Mucosa of gallbladder (tissue), 1 donor: ENCODE data around the gene CDO1. TPM values are rescaled to one million over a fixed set of nuclear protein-coding genes. Genes with fewer than 3 reads are reported as not detected.
"Not testable (repeated sequence)": the region's sequence is repeated elsewhere in the genome, so short reads cannot be mapped to it uniquely, and the experiment has no call there.

Experiments
- DNase-seq: peaks from one replicate; pipeline ENCODE4 v3.0.0-alpha.2; 2020; ENCODE audit warnings: low spot score
- total RNA-seq: library from RNA; stranded (reverse); gene quantifications from one replicate; pipeline ENCODE4 v1.2.1, GENCODE V29; 2021
- donor health status: DM: no; HTN: no; CAD: no.

The CDO1 gene
- total RNA-seq, 1 donor from 2014 or later: 10.8 TPM

DNA sequence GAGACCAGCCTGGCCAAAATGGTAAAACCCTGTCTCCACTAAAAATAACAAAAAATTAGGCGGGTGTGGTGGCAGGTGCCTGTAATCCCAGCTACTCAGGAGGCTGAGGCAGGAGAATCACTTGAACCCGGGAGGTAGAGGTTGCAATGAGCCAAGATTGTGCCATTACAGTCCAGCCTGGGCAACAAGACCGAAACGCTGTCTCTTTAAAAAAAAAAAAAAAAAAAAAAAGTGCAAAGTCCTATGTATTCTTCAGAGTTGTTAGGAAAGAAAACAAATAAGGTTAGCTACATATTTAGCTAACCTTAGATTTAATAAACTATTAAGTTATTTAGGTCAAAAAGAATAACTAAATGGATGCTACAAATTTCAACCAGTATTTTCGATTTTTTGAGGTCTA, 13.5 kb upstream of the CDO1 start:
- no peak for DNase-seq

DNA sequence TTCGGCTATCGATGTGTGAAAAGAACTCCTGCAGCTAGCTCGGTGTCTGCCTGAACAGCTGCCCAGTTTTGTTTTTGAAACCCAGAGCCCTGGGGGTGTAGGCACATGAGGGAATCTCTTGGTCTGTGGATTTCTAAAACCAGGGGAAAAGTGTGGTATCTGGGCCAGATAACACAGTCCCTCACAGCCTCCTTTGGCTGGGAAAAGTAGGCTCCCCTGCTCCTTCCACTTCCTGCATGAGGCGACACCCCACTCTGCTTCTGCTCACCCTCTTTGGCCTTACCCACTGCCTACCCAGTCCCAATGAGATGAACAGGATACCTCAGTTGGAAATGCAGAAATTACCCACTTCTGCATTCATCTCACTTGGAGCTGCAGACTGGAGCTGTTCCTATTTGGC, 9.5 kb upstream of the CDO1 start:
- no peak for DNase-seq

DNA sequence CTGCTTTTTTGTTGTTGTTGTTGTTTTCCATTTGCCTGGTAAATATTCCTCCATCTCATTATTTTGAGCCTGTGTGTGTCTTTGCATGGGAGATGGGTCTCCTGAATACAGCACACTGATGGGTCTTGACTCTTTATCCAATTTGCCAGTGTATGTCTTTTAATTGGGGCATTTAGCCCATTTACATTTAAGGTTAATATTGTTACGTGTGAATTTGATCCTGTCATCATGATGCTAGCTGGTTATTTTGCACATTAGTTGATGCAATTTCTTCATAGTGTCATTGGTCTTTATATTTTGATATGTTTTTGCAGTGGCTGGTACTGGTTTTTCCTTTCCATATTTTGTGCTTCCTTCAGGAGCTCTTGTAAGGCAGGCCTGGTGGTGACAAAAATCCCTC, 8.5 kb upstream of the CDO1 start:
- DNase-seq: not testable (repeated sequence)

DNA sequence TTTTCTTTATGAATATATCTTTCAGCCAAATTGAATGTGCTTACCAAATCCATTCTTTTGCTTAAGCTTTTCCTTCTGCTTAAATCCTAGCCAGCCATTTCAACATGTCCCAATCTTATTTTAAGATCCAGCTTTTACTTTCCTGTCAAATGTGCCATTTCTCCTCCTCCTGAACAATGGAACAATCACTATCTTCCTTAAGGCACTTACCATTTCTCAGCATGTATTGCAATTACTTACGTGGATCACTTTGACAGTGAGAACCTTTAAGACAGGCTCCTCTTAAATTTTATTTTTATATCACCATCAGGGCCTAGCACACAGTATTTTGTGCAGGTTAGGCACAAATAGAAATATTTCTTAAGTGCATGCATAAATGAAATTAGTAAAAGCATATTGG, 4.4 kb upstream of the CDO1 start:
- DNase-seq: no peak

DNA sequence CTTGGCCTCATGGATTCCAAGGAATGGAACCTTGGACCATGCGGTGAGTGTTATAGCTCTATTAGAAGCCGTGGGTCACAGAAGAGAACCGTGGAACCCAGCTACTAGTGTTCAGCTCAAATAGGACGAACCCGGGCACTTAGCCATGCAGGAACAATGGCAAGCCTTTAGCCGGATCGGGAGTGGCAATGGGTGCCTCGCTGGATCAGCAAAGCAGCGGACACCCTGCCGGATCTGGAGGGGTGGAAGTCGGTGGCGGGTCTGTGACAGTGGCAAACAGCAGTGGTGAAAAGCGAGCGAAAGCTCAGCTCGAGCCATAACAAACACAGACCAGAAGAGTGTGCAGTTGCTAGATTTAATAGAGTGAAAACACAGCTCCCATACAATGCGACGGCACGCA, 2.4 kb upstream of the CDO1 start:
- DNase-seq: no peak

DNA sequence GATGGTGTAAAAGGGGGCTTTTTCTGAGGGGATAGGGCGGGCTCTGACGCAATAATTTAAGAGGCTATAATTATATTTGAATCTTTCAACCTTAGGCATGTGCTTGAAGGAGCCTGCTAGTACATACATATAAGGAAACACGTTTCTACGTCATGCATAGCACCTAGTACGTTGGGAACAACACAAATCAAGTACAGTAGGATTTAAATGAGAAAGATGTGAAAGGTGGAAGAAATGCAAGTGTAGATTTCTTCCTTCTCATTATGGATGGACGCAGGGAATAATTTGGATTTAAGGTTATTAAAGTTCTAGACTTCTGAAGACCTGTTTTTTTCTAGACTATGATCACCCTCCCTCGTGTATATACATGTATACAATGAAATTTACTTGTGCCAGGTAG, 927 bp upstream of the CDO1 start:
- no peak for DNase-seq

DNA sequence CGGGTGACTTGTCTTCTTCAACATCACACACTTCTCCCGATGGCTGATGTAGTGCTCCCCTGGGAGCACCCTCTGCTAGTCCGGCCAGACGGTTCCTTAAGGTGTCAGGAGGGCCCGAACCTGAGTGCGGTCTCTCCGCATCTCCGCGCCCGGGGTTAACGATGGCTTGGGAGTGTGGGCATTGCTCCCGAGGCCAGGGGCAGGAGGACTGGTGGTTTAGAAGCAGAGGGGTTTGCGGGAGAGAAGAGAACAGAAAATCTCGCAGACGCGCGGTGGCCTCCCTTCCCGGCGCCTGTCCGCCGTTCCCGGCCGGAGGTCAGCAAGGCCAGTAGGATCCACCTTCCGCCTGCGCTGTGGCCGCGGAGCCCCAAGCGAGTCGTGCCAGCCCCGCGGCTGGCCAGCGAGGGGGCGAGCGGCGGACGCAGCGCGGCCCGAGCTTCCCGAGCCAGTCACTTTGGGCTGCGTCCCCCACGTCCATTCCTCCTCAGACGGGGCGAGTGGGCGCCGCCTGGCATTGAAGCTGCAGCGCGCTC, 700 bp downstream of the CDO1 start:
- no peak for DNase-seq

DNA sequence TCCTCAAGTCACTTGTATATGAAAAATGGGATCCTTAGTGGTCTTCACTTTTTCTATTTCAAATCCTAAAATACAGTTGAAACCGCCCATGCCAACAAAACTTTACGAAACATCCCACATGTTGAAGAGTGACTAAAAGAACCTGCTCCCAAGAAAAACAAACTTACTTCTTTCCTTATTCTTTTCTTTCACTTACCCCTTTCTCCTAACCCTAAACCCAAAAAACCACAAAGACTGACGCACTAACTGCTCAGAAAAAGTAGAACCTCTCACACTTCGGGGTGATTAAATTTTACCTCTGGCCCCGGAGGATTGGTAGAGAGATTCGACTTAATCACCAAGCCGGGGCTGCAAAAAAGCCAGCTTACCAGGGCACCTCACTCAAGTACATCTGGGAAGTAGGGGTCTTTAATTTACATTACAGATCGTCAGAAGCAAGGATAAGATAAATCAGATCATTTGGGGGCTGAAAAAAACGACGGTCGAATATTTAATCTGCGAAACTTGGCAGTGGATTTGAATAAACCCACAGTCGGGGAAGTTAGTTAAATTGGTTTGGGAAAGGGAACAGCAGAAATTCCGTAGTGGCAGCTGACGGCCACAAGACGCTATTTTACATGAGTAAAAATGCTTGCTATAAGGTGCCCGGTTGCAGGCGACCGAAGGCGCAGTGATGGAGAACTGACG, 1.3 kb downstream of the CDO1 start:
- DNase-seq: no peak

DNA sequence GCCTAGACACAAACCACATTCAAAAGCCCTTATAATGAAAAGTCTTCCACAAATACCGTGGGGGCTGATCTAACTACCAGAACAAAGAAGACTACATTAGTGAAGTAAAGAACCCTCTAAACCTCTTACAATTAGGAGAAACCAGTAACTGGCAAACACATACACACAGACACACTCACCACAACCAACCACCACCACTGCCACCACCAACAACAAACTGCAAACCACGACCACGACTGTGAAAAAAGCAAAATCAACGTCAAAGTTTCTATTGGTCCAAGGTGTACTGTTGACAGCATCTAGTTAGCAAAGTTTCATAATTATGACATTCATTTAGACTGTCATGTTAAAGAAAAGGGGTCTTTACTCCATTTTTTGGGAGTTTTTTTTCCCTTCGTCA, 2.7 kb downstream of the CDO1 start:
- no peak for DNase-seq

DNA sequence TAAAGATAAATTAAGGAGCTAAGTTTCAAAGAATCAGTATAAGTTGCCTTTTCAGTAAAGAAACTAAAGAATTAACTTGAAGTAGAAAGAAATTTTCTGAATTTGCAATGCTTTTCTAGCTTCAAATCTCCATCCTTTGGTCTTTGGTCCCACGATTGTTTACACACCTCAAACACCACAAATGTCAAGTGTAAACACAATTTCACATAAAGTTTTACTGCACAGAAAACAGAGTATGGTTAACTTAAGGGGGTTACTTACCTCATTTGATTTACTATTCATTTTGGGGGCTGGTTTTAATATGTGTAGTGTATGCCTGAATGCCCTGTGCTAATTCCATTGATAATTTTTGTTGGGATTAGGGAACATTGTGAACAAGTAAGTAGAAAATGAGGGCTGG, 4.1 kb downstream of the CDO1 start:
- DNase-seq: no peak

DNA sequence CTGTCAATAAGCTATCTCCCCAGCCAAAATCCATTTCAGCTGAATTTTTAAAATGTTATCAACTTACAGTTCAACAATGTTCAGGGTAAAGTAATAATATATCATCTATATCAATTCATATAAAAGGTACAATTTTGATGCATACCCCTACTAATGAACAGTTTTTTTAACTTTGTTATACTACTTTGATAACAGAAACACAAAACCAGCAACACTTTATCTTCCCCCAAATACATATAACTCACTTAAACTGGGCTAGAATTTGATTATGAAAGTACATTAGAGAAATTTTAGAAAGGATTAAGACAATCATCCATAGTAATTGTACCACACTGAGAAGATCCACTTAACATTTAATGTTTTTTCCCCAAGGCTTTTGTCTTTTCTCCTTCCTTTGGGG, 5.1 kb downstream of the CDO1 start:
- DNase-seq: no peak

DNA sequence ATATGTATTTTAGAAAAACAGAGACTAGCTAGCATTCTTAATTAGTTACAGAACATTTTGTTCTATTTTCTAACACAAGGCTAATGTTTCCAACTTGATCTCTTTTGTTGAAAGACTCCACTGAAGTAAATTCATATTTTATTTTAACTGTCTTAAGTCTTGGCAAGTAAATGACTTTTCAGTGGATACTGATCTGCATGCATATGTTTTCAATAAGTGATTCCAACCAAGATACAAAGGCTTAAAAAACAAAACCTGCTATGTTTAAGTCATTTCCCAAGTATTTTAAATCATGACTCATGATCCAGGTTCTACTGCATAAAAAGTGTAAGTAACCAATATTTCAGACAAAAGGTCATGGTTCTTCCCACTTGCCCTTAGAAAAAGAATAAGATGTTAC, 5.7 kb downstream of the CDO1 start:
- no peak for DNase-seq

DNA sequence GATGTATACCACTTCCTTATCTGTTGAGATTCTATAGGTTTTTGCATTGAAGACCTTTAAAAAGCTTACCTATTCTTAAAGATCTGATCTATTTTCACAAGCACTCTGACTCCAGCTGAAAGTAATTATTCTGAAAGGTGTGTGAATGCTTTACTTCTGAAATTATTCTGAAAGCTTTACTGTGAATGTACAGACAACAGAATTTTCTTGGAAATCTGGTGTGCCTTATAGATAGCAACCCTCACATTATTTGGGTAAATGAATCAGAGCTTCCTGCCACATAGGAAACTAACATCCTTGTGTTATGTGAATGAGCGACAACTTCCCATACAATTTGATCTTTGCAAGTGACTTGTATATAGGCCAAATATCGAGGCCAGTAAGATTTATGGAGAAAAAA, 6.5 kb downstream of the CDO1 start:
- no peak for DNase-seq

DNA sequence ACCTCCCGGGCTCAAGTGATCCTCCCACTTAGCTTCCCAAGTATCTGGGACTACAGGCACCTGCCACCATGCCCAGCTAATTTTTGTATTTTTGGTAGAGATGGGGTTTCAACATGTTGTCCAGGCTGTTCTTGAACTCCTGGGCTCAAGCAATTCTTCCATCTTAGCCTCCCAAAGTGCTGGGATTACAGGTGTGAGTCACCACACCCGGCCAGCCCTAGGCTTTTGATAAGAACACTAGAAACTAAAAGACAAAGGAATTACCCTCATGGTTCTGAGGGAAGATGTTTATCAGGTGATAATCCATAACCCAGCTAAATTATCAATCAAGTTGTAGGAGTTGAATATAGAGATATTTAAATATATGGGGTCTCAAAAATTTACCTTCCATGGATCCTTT, 8.4 kb downstream of the CDO1 start:
- DNase-seq: not testable (repeated sequence)

DNA sequence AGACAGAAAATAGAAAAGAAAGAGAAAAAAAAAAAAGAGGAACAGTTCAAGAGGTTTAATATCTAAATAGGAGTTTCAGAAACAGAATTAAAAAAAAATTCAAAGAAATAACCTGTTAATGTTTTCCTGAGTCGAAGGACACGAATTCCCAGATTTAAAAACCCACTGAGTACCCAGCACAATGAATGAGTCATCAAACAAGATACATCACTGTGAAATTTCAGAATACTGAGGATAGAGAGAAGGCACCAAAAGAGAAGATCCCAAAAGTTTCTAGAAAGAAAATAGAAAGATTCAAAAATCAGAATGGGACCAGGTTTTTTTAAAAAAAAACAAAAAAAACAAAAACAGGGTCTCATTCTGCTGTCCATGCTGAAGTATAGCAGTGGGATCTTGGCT, 8.8 kb downstream of the CDO1 start:
- DNase-seq: no peak

DNA sequence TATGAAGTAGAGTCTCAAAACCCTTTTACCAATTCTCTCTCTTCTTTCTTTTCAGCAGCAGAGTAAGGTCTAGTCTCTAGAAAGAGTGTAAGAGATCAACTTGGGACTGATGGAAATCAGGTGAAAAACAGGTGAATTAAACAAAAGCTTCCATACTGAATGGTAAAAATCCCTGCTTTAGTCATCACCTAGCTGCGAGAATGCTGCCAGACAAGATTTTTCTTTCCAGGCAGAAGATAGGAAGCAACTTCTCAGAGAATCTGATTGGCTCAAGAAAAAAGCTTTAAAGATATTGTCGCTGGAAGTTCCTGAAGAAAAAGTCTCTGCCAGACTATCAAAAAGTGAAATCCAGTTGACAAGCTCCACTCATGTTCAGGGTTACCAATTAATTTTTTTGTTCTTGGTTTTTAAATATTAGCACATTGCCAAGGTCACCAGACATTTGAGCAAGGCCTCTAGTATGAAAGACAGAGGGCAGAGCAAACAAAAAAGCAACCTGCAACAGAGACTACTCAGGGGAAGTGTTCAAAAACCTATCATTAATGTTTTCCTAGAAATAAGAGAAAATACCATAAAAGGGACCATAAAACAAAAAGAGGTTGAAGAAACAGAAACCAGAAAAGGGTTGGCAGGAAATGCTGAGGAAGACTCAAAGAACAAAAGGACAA, 9.3 kb downstream of the CDO1 start:
- DNase-seq: no peak

DNA sequence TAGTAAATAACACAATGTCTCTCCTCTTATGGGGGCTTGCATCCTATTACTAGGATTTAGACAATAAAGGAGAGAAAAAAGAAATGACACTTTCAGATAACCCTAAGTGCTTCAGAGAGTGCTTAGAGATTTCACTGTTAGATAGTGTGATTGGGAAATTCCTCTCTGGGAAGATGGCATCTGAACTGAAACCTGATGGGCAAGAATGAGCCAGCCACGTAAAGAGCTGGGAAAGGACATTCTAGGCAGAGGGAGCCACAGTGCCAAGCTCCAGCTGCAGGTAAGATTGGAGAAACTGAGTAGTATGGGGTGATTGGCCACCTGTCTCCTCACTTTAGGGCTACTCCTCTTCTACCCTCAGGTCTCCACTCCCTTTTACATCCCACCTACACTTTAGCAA, 14.5 kb downstream of the CDO1 start:
- DNase-seq: no peak

DNA sequence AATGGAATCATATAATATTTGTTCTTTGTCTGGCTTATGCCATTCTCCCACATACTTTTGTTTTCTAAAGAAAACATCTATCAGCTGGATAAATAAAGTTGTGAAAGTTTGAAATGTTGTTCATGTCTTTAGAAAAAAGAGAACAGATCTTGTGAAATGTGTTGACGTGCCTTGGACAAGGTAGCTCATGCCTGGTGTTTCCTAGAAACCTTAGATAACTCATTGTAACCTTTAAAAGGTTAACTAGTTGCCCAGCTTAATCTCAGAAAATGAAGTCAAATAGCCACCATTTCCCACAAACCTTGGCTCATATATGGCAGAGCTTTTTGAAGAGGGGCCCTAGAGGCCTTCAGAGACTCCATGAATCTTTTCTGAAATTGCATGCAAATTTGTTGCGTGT, 15.3 kb downstream of the CDO1 start:
- no peak for DNase-seq

DNA sequence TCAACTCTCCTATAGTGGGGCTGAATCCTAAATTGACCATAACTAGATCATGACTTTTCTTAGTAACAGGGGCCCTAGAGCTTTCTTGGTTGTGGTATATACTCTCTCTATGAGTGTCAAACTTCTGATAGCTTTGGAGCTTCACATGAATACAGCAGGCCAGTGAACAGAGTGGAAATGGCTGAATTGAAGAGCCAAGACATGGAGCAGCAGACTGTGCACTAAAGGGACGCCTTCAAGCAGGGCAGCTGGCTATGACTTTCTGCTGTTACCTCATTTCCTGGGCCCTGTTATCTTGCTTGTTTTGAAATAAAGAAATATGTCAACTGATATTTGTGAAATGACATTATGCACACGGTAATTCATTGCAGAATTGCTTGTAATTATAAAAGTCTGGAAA, 16.4 kb downstream of the CDO1 start:
- DNase-seq: no peak

DNA sequence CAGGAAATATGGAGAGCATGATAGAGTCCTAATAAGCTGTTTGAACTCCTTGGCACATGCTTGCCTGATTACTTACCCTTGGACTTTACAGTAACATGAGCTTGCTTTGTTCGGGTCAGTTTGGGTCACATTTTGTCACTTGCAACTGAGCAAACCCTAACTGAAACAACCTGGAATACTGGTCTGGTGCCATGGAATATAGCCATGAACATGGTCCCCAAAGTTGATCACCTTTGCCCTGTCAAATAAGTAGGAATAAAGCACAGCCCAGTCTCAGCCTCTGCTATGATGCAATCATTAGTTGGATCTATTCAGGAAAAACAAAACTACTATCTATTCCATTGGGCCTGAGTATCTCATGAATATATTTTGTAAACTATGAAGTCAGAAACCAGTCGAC, 18.2 kb downstream of the CDO1 start:
- no peak for DNase-seq

DNA sequence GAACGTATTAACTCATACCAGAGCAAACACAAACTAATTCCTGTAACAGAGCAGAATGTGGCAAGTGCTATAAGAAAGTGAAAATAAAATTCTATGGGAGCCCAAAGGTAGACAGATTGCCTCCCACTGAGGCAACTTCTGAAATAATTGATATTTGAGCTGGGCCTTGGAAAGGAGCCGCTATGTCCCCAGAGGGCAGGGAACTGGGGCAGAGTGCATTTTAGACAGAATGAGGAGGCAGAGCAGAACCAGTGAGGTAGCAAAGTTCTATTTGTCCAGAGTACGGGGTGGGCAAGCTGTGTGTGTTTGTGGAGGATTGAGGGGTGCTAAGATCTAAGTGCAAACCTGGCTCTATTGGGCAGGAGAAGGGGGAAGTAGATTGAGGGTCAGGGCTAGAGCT, 19.8 kb downstream of the CDO1 start:
- DNase-seq: no peak

DNA sequence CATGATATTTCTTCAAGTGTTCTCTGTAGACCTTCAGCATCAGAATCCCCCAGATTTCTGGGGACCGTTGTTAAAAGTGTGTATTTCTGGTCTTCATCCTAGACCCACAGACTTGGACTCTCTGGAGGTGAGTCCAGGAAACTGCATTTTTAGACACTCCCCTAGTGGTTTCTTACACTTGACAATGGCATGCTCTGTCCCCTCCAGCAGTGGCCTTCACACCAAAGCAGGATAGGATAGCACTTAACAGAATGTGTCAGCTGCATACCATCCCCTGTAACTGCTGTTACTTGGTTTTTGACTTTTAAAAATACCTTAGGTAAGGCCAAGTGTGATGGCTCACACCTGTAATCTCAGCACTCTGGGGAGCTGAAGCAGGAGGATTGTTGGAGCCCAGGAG, 20.8 kb downstream of the CDO1 start:
- DNase-seq: no peak

DNA sequence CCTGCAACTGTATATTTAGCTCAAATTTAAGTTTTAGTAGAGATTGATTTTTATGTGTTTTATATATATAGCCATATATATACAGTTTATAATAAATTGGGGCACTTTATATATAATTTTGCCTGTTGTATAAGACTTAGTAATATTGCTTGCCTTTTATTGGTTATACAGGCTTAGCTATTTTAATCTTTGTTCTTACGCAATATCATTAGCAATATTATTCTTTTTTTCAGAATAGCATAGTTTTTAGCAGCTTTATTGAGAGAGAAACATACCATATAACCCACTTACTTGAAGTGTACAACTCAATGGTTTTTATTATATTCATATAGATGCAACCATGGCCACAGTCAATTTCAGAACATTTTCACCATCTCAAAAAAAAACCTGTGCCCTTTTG, 28.0 kb downstream of the CDO1 start:
- DNase-seq: no peak

DNA sequence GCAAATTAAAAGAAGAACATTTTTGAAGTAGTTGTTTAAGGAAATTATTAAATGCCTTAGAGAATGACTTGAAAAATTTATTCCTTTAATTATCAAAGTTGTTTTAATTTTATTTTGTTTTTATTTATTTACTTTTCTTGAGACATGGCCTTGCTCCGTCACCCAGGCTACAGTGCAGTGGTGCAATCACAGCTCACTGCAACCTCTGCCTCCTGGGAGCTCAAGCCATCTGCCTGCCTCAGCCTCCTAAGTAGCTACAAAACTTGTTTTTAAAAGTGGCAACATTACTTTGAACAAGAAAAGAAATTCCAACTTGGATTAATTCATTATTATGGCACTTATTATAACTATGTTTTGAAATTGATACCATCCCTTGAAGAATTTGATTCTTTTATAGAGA, 29.0 kb downstream of the CDO1 start:
- DNase-seq: no peak
